HCT116 (cell line): ENCODE data around the gene RRAS2. TPM values are rescaled to one million over a fixed set of nuclear protein-coding genes. Genes with fewer than 3 reads are reported as not detected.

Experiments used
- ATAC-seq: fragments of 200-7000 bp; cut with Tn5 transposase; 2 replicates; pipeline ENCODE4 v1.9.1; 2020; ENCODE audit warnings: mild to moderate bottlenecking, moderate library complexity
- BruUV-seq: library from RNA; stranded (reverse); fragments of 400-500 nt; replicated peaks from 2 replicates; lab custom pipeline; 2021; lab: Mats Ljungman, UMichigan
- CTCF ChIA-PET: fragments of 300-600 bp; sonication (Branson Sonifier 250); formaldehyde crosslinking; loops from one replicate; lab custom pipeline; 2021; ENCODE audit warnings: antibody characterized with exemption; lab: Charles Lee
- POLR2A ChIA-PET: fragments of 300-600, 350-600 bp; sonication (Branson Sonifier 250); formaldehyde crosslinking; loops from one replicate; lab custom pipeline; 2021; ENCODE audit warnings: antibody characterized with exemption; lab: Charles Lee
- RAD21 ChIA-PET, 2 experiments: fragments of 300-600 bp; sonication (Branson Sonifier 250); formaldehyde crosslinking; loops; one replicate each; lab custom pipeline; 2023; ENCODE audit warnings: low total read pairs in 2 of 2; ENCODE audit not compliant: uncharacterized antibody in 2 of 2, unreplicated experiment in 2 of 2, low non-redundant PET in 1 of 2; lab: Charles Lee
- DNase-seq: peaks from one replicate; pipeline ENCODE4 v3.0.0-alpha.2; 2010; ENCODE audit warnings: low read depth, low spot score
- H2AFZ ChIP-seq: fragments of 200-600 bp; shearing (Covaris generic), sonication (generic); 2 replicates; pipeline ENCODE4 v1.6.1; 2017; ENCODE audit warnings: low read depth, mixed run types, mixed read lengths, antibody characterized with exemption, low read length; ENCODE audit not compliant: poor library complexity, severe bottlenecking
- H3K27ac ChIP-seq: 2 replicates; pipeline ENCODE4 v1.5.1; 2012; ENCODE audit warnings: low read depth, low read length
- H3K27me3 ChIP-seq: fragments of 200-600 bp; sonication (generic); 2 replicates; pipeline ENCODE4 v1.6.1; 2016; ENCODE audit warnings: mixed run types, low read length, mixed read lengths; ENCODE audit not compliant: insufficient read depth
- H3K36me3 ChIP-seq, 2 experiments: fragments of 200-500 bp in 1 of 2; fragments of 200-600 bp in 1 of 2; sonication (Bioruptor generic) in 1 of 2; sonication (generic) in 1 of 2; 2 replicates each; pipeline versions ENCODE4 v1.5.1 to v1.6.1; 2014 to 2016; ENCODE audit warnings: low read length in 2 of 2, inconsistent platforms in 1 of 2, mixed read lengths in 1 of 2, mixed run types in 1 of 2; ENCODE audit not compliant: insufficient read depth in 2 of 2, control insufficient read depth in 1 of 2
- H3K4me1 ChIP-seq, 2 experiments: fragments of 200-600 bp in 1 of 2; sonication (generic) in 1 of 2; 2 replicates each; pipeline versions ENCODE4 v1.5.1 to v1.6.1; 2012 to 2017; ENCODE audit warnings: low read length in 2 of 2, inconsistent platforms in 1 of 2, mild to moderate bottlenecking in 1 of 2, mixed read lengths in 1 of 2, mixed run types in 1 of 2, moderate library complexity in 1 of 2; ENCODE audit not compliant: insufficient read depth in 2 of 2, control insufficient read depth in 1 of 2
- H3K4me2 ChIP-seq: fragments of 200-600 bp; sonication (generic); 2 replicates; pipeline ENCODE4 v1.6.1; 2017; ENCODE audit warnings: mixed run types, low read length, mixed read lengths
- H3K4me3 ChIP-seq, 2 experiments: fragments of 200-600 bp in 1 of 2; sonication (generic) in 1 of 2; replicated peaks in 1 of 2; 2 replicates each; pipeline ENCODE4 v1.5.1; 2011 to 2016; ENCODE audit warnings: low read length in 2 of 2, control low read depth in 1 of 2, low read depth in 1 of 2, mild to moderate bottlenecking in 1 of 2, mixed read lengths in 1 of 2, mixed run types in 1 of 2
- H3K79me2 ChIP-seq: fragments of 200-600 bp; sonication (generic); 2 replicates; pipeline ENCODE4 v1.6.1; 2017; ENCODE audit warnings: mild to moderate bottlenecking, mixed run types, low read length, moderate library complexity, mixed read lengths; ENCODE audit not compliant: insufficient read depth
- H3K9ac ChIP-seq: fragments of 200-600 bp; sonication (generic); 2 replicates; pipeline ENCODE4 v1.6.1; 2016; ENCODE audit warnings: low read length, mixed read lengths
- H3K9me2 ChIP-seq: fragments of 200-600 bp; sonication (generic), shearing (Covaris generic); 2 replicates; pipeline ENCODE4 v1.6.1; 2017; ENCODE audit warnings: mixed run types, mild to moderate bottlenecking, moderate library complexity; ENCODE audit not compliant: insufficient read depth
- H3K9me3 ChIP-seq, 2 experiments: fragments of 200-500 bp in 1 of 2; fragments of 200-600 bp in 1 of 2; sonication (Bioruptor generic) in 1 of 2; sonication (generic) in 1 of 2; 2 replicates each; pipeline ENCODE4 v1.6.1; 2014 to 2017; ENCODE audit warnings: low read length in 2 of 2, mixed read lengths in 2 of 2, inconsistent platforms in 1 of 2, low read depth in 1 of 2, mild to moderate bottlenecking in 1 of 2, mixed run types in 1 of 2, moderate library complexity in 1 of 2; ENCODE audit not compliant: control insufficient read depth in 1 of 2, insufficient read depth in 1 of 2
- H4K20me1 ChIP-seq: fragments of 200-600 bp; sonication (generic), shearing (Covaris generic); 2 replicates; pipeline ENCODE4 v1.6.1; 2017; ENCODE audit warnings: mixed run types, mild to moderate bottlenecking, moderate library complexity; ENCODE audit not compliant: insufficient read depth
- ATF3 ChIP-seq: IDR thresholded peaks from 2 replicates; pipeline ENCODE4 v1.6.1; 2012
- CBX3 ChIP-seq: IDR thresholded peaks from 2 replicates; pipeline ENCODE4 v1.6.1; 2012; ENCODE audit warnings: low read depth
- CEBPB ChIP-seq: IDR thresholded peaks from 2 replicates; pipeline ENCODE4 v1.6.1; 2012; ENCODE audit warnings: low read depth
- CTCF ChIP-seq, 3 experiments: fragments of 200-600 bp in 1 of 3; sonication (generic) in 1 of 3; IDR thresholded peaks in 2 of 3; conservative IDR thresholded peaks in 1 of 3; 2 replicates each; pipeline ENCODE4 v1.5.1; 2012 to 2017; ENCODE audit warnings: low read depth in 2 of 3, low read length in 2 of 3, antibody characterized with exemption in 1 of 3, borderline replicate concordance in 1 of 3, control low read depth in 1 of 3, mild to moderate bottlenecking in 1 of 3, mixed read lengths in 1 of 3, mixed run types in 1 of 3, moderate library complexity in 1 of 3; ENCODE audit not compliant: insufficient read depth in 1 of 3
- EGR1 ChIP-seq: IDR thresholded peaks from 2 replicates; pipeline ENCODE4 v1.6.1; 2012; ENCODE audit warnings: low read depth
- ELF1 ChIP-seq: IDR thresholded peaks from 2 replicates; pipeline ENCODE4 v1.6.1; 2012; ENCODE audit warnings: low read depth, borderline replicate concordance
- EZH2 ChIP-seq: fragments of 200-600 bp; sonication (generic); IDR thresholded peaks from 2 replicates; pipeline ENCODE4 v1.6.1; 2017; ENCODE audit warnings: antibody characterized with exemption, mixed run types
- EZH2phosphoT487 ChIP-seq: fragments of 200-600 bp; IDR thresholded peaks from 2 replicates; pipeline ENCODE4 v1.6.1; 2018; ENCODE audit warnings: antibody characterized with exemption, borderline replicate concordance
- FOSL1 ChIP-seq: IDR thresholded peaks from 2 replicates; pipeline ENCODE4 v1.6.1; 2012; ENCODE audit warnings: low read depth
- JUND ChIP-seq: IDR thresholded peaks from 2 replicates; pipeline ENCODE4 v1.6.1; 2012
- MAX ChIP-seq: IDR thresholded peaks from 2 replicates; pipeline ENCODE4 v1.6.1; 2012
- POLR2A ChIP-seq: IDR thresholded peaks from 2 replicates; pipeline ENCODE4 v1.7.0; 2011; ENCODE audit warnings: borderline replicate concordance; ENCODE audit not compliant: insufficient read depth, insufficient read length; ENCODE audit errors: extremely low read depth
- POLR2AphosphoS5 ChIP-seq: IDR thresholded peaks from 2 replicates; pipeline ENCODE4 v1.6.1; 2011; ENCODE audit warnings: mild to moderate bottlenecking, low read depth, low read length, moderate library complexity
- RAD21 ChIP-seq: IDR thresholded peaks from 2 replicates; pipeline ENCODE4 v1.6.1; 2012; ENCODE audit warnings: low read depth, mild to moderate bottlenecking
- SIN3A ChIP-seq: IDR thresholded peaks from 2 replicates; pipeline ENCODE4 v1.6.1; 2012; ENCODE audit warnings: low read depth
- SP1 ChIP-seq: IDR thresholded peaks from 2 replicates; pipeline ENCODE4 v1.6.1; 2012; ENCODE audit warnings: low read depth
- SRF ChIP-seq: IDR thresholded peaks from 2 replicates; pipeline ENCODE4 v1.6.1; 2012; ENCODE audit warnings: low read depth
- TCF7L2 ChIP-seq: IDR thresholded peaks from 2 replicates; pipeline ENCODE4 v1.7.0; 2011; ENCODE audit warnings: borderline replicate concordance, inconsistent platforms; ENCODE audit not compliant: insufficient read depth, insufficient read length; ENCODE audit errors: extremely low read depth
- YY1 ChIP-seq: IDR thresholded peaks from 2 replicates; pipeline ENCODE4 v1.6.1; 2011; ENCODE audit warnings: low read length, low read depth, moderate library complexity, mild to moderate bottlenecking; ENCODE audit not compliant: insufficient replicate concordance; ENCODE audit errors: extremely low read depth
- ZBTB33 ChIP-seq: IDR thresholded peaks from 2 replicates; pipeline ENCODE4 v1.6.1; 2011; ENCODE audit warnings: mild to moderate bottlenecking, low read length, moderate library complexity; ENCODE audit not compliant: insufficient replicate concordance; ENCODE audit errors: extremely low read depth
- ZFX ChIP-seq: fragments of 450-650 bp; IDR thresholded peaks from 2 replicates; pipeline ENCODE4 v1.6.1; 2017
- ZNF274 ChIP-seq: fragments of 200-500 bp; sonication (Bioruptor generic); IDR thresholded peaks from 2 replicates; pipeline ENCODE4 v1.6.1; 2014; ENCODE audit warnings: mild to moderate bottlenecking, low read depth, low read length, inconsistent platforms
- intact Hi-C: fragments of 100-400 bp; cut with micrococcal nuclease; formaldehyde crosslinking; loops from 2 replicates; pipeline ENCODE4 v1.10.0; 2022
- total RNA-seq: library from RNA; stranded (reverse); gene quantifications from one replicate; pipeline ENCODE4 v1.2.1, GENCODE V29; 2021; ENCODE audit not compliant: unreplicated experiment

Gene RRAS2
- total RNA-seq, 1 experiment from 2014 or later = 54.5 TPM

GRCh38 chr11:14380947-14381561 is 22.1 kb upstream of the RRAS2 start:
- intact Hi-C loops = no loop called here
- ATAC-seq (peak; percentile 90), DNase-seq (no peak)
- no peaks in the 10 kb centered on the region for H3K27me3 ChIP-seq
- ChIA-PET RAD21 (interaction anchor here in 1 of 2 experiments (0.6 kb wide), 1 partner anchor 53 kb away, joined by 3 read pairs; no protein-coding TSS in a partner anchor), CTCF (interaction anchor here (0.7 to 0.8 kb wide), 2 partner anchors 73 to 74 kb away, joined by 3 read pairs; no protein-coding TSS in a partner anchor), POLR2A (interaction anchor here (1.1 kb wide), 1 partner anchor 38 kb away, joined by 3 read pairs; no protein-coding TSS in a partner anchor)
- H3K9me3 ChIP-seq = no peaks in the 10 kb centered on the region
- H3K27ac ChIP-seq = peak overlapping the region; percentile 31
- no peaks in the 10 kb centered on the region for H3K36me3 ChIP-seq
- peak overlapping the region; percentile 51 to 64 for H3K4me3 ChIP-seq
- no peaks in the 10 kb centered on the region for H4K20me1 ChIP-seq
- H3K9ac ChIP-seq = peak overlapping the region; percentile 62
- H3K9me2 ChIP-seq = no peaks in the 10 kb centered on the region
- peak overlapping the region; percentile 94 for H2AFZ ChIP-seq
- no TSS peak for BruUV-seq
- H3K79me2 ChIP-seq = no peaks in the 10 kb centered on the region
- H3K4me2 ChIP-seq = peak overlapping the region; percentile 96
- peaks cover 4 to 21% of the 10 kb centered on the region in 2 experiments; a peak in 2 of 4 replicates for H3K4me1 ChIP-seq
- TF ChIP-seq ZBTB33 (no peak), JUND (no peak), ZFX (peak; percentile 79), RAD21 (no peak), ZNF274 (no peak), CBX3 (peak; percentile 50; the same call in 1 of the 2 replicates), SP1 (no peak), CTCF (IDR thresholded peaks at IDR 0.05 in 2 of 3, conservative IDR thresholded peaks at IDR 0.05 in 1 of 3; ENCODE audit: borderline replicate concordance in 1 of 3, insufficient read depth in 1 of 3, low read depth in 2 of 3, low read length in 2 of 3) (no peak), YY1 (peak; percentile 59), TCF7L2 (no peak), FOSL1 (no peak), MAX (peak; percentile 87), ATF3 (no peak), POLR2AphosphoS5 (peak; percentile 64; the same call in 1 of the 2 replicates), POLR2A (peak; percentile 26), SIN3A (peak; percentile 15; the same call in 1 of the 2 replicates), EZH2 (no peak), CEBPB (no peak), EZH2phosphoT487 (no peak), ELF1 (no peak), EGR1 (no peak), SRF (no peak)
